Sigmoid colon (tissue), 7 donors: ENCODE measurements around the gene OTOP2. TPM values are rescaled to one million over a fixed set of nuclear protein-coding genes. Genes with fewer than 3 reads are reported as not detected.

Experiments
- DNase-seq: peaks from one replicate; pipeline ENCODE4 v3.0.0-alpha.2; 2019
- H3K27ac ChIP-seq, 4 donors: fragments of 200-600 bp; sonication (generic); one replicate each; pipeline ENCODE4 v1.5.1; 2016 to 2019; ENCODE audit warnings: mild to moderate bottlenecking in 1 of 4
- H3K27me3 ChIP-seq, 3 donors: fragments of 200-600 bp; sonication (generic); one replicate each; pipeline ENCODE4 v1.5.1; 2019; ENCODE audit warnings: mild to moderate bottlenecking in 1 of 3
- H3K36me3 ChIP-seq, 4 donors: fragments of 200-600 bp; sonication (generic); one replicate each; pipeline ENCODE4 v1.5.1; 2016 to 2019
- H3K4me1 ChIP-seq, 4 donors: fragments of 200-600 bp; sonication (generic); one replicate each; pipeline ENCODE4 v1.5.1; 2017 to 2019
- H3K4me3 ChIP-seq, 4 donors: fragments of 200-600 bp; sonication (generic); one replicate each; pipeline ENCODE4 v1.5.1; 2017 to 2019; ENCODE audit warnings: mild to moderate bottlenecking in 2 of 4, moderate library complexity in 1 of 4
- H3K9me3 ChIP-seq, 4 donors: fragments of 200-600 bp in 3 of 4; sonication (generic) in 3 of 4; one replicate each; pipeline versions ENCODE4 v1.5.1 to v1.6.1; 2013 to 2019
- EP300 ChIP-seq, 4 donors: sonication (generic); formaldehyde crosslinking; IDR thresholded peaks; one replicate each; pipeline ENCODE4 v1.6.1; 2017; ENCODE audit warnings: antibody characterized with exemption in 4 of 4
- POLR2A ChIP-seq, 2 donors: fragments of 450-650 bp; IDR thresholded peaks; one replicate each; pipeline ENCODE4 v1.6.1; 2016; ENCODE audit warnings: antibody characterized with exemption in 2 of 2, mild to moderate bottlenecking in 2 of 2, moderate library complexity in 2 of 2
- POLR2AphosphoS5 ChIP-seq, 4 donors: sonication (generic); formaldehyde crosslinking; IDR thresholded peaks; one replicate each; pipeline ENCODE4 v1.6.1; 2017; ENCODE audit warnings: antibody characterized with exemption in 4 of 4
- WGBS, 2 donors: extraction: QIAGEN DNeasy Blood & Tissue Kit; methylation state at CpG; one replicate each; pipeline ENCODE4 v1.1.7; 2013; 5-methylcytosine and 5-hydroxymethylcytosine counted together
- intact Hi-C: fragments of 100-400 bp; cut with DNase I; formaldehyde crosslinking; loops from one replicate; pipeline ENCODE4 v1.15.1; 2023
- polyA plus RNA-seq, 3 donors: library from polyadenylated mRNA; stranded (reverse); fragments of 200-250 nt; gene quantifications; one replicate each; pipeline ENCODE4 v1.2.3, GENCODE V29; 2013
- total RNA-seq, 4 donors: library from RNA; depleted of rRNA; stranded (reverse); fragments of >200 nt; gene quantifications; one replicate each; pipeline ENCODE4 v1.1.0, GENCODE V29; 2016
- TF ChIP-seq, protein P1 (sequence below), 4 experiments: fragments of 450-650 bp in 3 of 4; fragments of 200-600 bp in 1 of 4; IDR thresholded peaks; one replicate each; pipeline ENCODE4 v1.5.1; 2016 to 2019; ENCODE audit warnings: antibody characterized with exemption in 4 of 4, mild to moderate bottlenecking in 3 of 4, moderate library complexity in 2 of 4
- donor health status: healthy with polysubstance abuse.
- donor health status: Bipolar disorder and iron deficiency.
- donor health status: healthy.

Gene OTOP2
- total and polyA plus RNA-seq, 7 donors, result 0.36 to 21.0 (median 4.8) TPM; not detected in 2

DNA sequence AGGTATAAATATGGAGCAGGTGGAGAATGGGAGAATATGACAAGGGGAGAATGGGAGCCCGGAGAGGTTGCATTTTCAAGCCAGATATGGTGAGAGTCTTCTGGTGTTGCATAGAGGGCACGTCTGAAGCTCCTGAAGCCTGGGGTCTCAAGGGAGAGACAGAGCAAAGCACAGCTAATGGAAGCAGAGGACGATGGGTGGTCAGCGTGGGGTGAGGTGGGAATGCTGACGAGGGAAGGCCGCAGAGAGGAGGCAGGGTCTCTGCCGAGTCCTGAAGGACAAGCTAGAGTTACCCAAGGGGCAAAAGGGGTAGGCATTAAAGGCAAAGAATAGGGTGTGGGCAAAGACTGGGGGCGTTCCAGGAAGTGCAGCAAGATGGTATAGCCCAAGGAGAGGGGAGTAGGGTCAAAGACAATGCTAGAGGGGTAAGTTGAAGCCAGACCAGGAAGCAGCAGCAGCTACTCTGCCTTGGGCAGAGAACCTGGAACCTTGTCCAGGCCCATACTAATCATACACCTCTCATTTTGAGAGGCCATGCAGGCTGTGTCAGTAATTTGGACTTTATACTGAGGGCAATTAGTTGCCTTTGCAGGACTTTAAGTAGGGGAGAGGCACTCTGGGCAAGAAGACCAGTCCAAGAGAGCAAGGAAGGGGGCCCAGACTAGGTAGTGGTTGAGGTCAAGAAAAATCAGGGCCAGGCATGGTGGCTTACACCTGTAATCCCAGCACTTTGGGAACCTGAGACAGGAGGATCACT is 14.3 kb downstream of the OTOP2 start:
- Histone ChIP-seq H3K4me3 (no peak overlapping the region), H3K9me3 (no peaks in the 10 kb centered on the region), H3K4me1 (peaks cover 0 to 13% (median 8%) of the 10 kb centered on the region in 4 donors), H3K27me3 (peaks cover 24 to 75% (median 50%) of the 10 kb centered on the region in 3 donors), H3K27ac (no peak overlapping the region), H3K36me3 (no peaks in the 10 kb centered on the region)
- intact Hi-C loops, result no loop called here
- TF ChIP-seq POLR2A (IDR thresholded peaks at IDR 0.05) (no peak), EP300 (IDR thresholded peaks at IDR 0.05) (no peak), POLR2AphosphoS5 (IDR thresholded peaks at IDR 0.05) (no peak)
- DNase-seq, result no peak
- 72 to 75% methylated on average over 8 of the region's 8 CpGs for WGBS, 2 donors

DNA sequence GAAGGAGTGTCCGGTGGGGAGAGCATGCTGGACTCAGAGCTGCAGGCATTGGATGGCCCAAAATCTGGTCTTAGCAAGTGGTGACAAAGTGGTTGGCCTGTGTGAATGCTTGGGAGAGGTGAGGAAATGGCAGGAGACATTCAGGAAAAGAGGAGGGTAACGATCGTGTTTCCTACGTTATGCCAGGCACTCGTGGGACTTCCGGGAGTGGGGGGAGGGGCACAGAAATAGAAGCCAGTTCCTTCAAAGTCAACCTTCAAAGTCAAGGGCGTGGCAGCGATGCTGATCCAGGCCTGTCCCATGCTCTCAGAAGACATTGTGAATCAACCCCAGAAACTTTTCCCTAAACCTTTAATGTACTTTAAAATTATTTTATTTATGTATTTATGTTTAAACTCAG is 15.5 kb downstream of the OTOP2 start:
- WGBS, 2 donors, result 48 to 55% methylated on average over 8 of the region's 8 CpGs
- DNase-seq, result no peak
- Histone ChIP-seq H3K27ac (no peak overlapping the region), H3K36me3 (no peaks in the 10 kb centered on the region), H3K9me3 (no peaks in the 10 kb centered on the region), H3K27me3 (peaks cover 22 to 72% (median 45%) of the 10 kb centered on the region in 3 donors), H3K4me3 (no peak overlapping the region), H3K4me1 (peaks cover 0 to 13% (median 8%) of the 10 kb centered on the region in 4 donors)
- intact Hi-C loops, result no loop called here
- TF ChIP-seq, protein P1, sequence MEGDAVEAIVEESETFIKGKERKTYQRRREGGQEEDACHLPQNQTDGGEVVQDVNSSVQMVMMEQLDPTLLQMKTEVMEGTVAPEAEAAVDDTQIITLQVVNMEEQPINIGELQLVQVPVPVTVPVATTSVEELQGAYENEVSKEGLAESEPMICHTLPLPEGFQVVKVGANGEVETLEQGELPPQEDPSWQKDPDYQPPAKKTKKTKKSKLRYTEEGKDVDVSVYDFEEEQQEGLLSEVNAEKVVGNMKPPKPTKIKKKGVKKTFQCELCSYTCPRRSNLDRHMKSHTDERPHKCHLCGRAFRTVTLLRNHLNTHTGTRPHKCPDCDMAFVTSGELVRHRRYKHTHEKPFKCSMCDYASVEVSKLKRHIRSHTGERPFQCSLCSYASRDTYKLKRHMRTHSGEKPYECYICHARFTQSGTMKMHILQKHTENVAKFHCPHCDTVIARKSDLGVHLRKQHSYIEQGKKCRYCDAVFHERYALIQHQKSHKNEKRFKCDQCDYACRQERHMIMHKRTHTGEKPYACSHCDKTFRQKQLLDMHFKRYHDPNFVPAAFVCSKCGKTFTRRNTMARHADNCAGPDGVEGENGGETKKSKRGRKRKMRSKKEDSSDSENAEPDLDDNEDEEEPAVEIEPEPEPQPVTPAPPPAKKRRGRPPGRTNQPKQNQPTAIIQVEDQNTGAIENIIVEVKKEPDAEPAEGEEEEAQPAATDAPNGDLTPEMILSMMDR (IDR thresholded peaks at IDR 0.05), result no peak
- TF ChIP-seq POLR2A (IDR thresholded peaks at IDR 0.05) (no peak), POLR2AphosphoS5 (IDR thresholded peaks at IDR 0.05) (no peak), EP300 (IDR thresholded peaks at IDR 0.05) (no peak)

DNA sequence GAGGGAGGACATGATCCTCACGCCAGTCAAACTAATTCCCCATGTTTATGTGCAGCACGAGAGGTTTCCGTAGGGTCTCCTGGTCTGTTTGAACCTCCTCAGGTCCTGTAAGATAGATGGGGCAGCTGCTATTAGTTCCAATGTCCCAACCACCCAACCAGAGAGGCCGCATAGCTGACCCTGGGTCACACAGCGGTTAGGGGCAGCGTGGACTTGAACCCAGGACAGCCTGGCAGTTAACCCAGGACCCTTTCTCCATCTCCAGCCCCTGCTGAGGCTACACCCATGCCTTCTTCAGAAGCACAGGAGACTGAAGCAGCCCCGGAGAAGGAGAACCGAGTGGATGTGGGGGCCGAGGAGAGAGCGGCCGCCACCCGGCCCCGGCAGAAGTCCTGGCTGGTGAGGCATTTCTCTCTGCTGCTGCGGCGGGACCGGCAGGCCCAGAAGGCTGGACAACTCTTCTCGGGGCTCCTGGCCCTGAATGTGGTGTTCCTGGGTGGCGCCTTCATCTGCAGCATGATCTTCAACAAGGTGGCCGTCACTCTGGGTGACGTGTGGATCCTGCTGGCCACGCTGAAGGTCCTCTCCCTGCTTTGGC is 17.2 kb downstream of the OTOP2 start:
- Histone ChIP-seq H3K27ac (no peak overlapping the region), H3K36me3 (no peaks in the 10 kb centered on the region), H3K4me1 (peaks cover 0 to 3% (median 1%) of the 10 kb centered on the region in 4 donors), H3K9me3 (no peaks in the 10 kb centered on the region), H3K27me3 (peaks cover 8 to 63% (median 29%) of the 10 kb centered on the region in 3 donors), H3K4me3 (no peak overlapping the region)
- 79 to 80% methylated on average over 21 of the region's 21 CpGs for WGBS, 2 donors
- no peak for DNase-seq
- TF ChIP-seq POLR2AphosphoS5 (IDR thresholded peaks at IDR 0.05) (no peak), EP300 (IDR thresholded peaks at IDR 0.05) (no peak), POLR2A (IDR thresholded peaks at IDR 0.05) (no peak)
- TF ChIP-seq, protein P1 (IDR thresholded peaks at IDR 0.05), result no peak
- intact Hi-C loops, result no loop called here

DNA sequence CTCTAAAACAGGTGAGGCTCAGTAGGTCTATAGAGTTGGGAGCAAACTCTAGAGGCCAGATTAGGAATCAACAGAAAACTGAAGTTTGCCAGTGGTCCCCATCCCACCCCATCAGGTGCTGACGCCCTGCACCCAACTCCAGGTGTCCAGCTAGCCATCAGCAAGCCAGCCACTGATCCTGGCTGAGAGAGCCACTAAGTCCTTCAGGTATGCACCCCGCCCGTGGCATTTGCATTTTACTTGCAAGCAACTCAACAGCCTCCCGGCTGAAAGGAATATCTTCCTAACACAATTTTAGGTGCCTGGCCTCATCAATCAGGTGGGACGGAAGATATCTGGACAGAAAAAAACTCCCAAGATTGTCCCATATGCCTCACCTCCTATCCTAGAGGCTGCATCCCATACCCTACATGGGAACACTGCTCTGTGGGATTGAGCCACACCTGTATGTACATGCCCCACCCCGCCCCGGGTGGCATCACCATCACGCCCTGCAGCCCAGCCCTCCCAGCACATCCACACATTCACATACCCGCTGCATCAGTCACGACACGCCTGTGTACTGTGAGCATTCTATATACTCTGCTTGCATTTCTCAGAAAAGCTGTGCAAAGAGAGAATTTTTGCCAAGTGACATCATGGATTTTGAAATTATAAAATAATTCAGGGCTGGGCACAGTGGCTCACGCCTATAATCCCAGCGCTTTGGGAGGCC is 19.9 kb downstream of the OTOP2 start:
- intact Hi-C loops, result no loop called here
- TF ChIP-seq, protein P1 (IDR thresholded peaks at IDR 0.05), result no peak
- TF ChIP-seq EP300 (IDR thresholded peaks at IDR 0.05) (no peak), POLR2AphosphoS5 (IDR thresholded peaks at IDR 0.05) (no peak), POLR2A (IDR thresholded peaks at IDR 0.05) (no peak)
- DNase-seq, result no peak
- WGBS, 2 donors, result 20 to 56% methylated on average over 13 of the region's 13 CpGs
- H3K4me1 ChIP-seq, result no peaks in the 10 kb centered on the region
- H3K36me3 ChIP-seq, result no peaks in the 10 kb centered on the region
- no peaks in the 10 kb centered on the region for H3K9me3 ChIP-seq
- H3K27ac ChIP-seq, result no peak overlapping the region
- H3K27me3 ChIP-seq, result peaks cover 0 to 59% (median 14%) of the 10 kb centered on the region in 3 donors
- no peak overlapping the region for H3K4me3 ChIP-seq

- H3K27me3 ChIP-seq, result peaks cover 0 to 68% (median 14%) of the 10 kb centered on the region in 3 donors
- 38 to 46% methylated on average over 6 of the region's 6 CpGs for WGBS, 2 donors
- TF ChIP-seq EP300 (IDR thresholded peaks at IDR 0.05) (no peak), POLR2A (IDR thresholded peaks at IDR 0.05) (no peak), POLR2AphosphoS5 (IDR thresholded peaks at IDR 0.05) (no peak)
- TF ChIP-seq, protein P1 (IDR thresholded peaks at IDR 0.05), result no peak
- intact Hi-C loops, result no loop called here
- no peak for DNase-seq
- H3K4me3 ChIP-seq, result no peak overlapping the region
- H3K27ac ChIP-seq, result no peak overlapping the region
- H3K9me3 ChIP-seq, result no peaks in the 10 kb centered on the region
- H3K36me3 ChIP-seq, result no peaks in the 10 kb centered on the region
- H3K4me1 ChIP-seq, result no peaks in the 10 kb centered on the region
Observed at GRCh38 chr17:74945543-74945942, 21.5 kb downstream of the OTOP2 start.
